Measurements from ENCODE around the gene LRMDA. TPM values are rescaled to one million over a fixed set of nuclear protein-coding genes. Genes with fewer than 3 reads are reported as not detected.

LRMDA gene
- total RNA-seq, 2 experiments from 2014 or later, result not detected

DNA sequence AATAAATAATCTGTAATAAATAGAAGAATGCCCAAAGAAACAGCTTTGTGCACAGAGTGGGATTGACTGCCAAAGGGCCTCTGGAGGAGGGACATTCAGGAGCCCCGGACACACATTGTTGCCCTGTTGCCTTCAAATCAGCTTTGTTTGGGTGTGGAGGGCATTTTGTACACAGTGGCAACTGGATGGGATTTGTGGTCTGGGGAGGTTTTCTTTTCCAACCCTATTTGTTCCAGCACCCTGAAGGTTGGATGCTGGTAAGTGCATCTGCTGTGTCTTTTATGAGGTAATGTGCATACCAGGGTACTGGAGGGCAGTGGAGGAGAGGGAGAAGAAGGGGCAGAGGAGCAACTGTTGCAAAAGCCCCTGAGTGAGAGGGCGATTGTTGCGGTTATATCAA, 6.3 kb downstream of the LRMDA start:
- Mint-ChIP-seq H3K9me3 (no peaks in the 10 kb centered on the region), H3K4me1 (no peaks in the 10 kb centered on the region), H3K27ac (no peak overlapping the region), H3K4me3 (no peak overlapping the region), H3K36me3 (ENCODE audit: low read depth) (no peaks in the 10 kb centered on the region), H3K27me3 (peaks cover 17% of the 10 kb centered on the region)
- POLR2A ChIA-PET, result no interaction called here
- DNase-seq, result no peak
- CTCF ChIA-PET, result no interaction called here

- Mint-ChIP-seq H3K36me3 (ENCODE audit: low read depth) (no peaks in the 10 kb centered on the region), H3K4me3 (no peak overlapping the region), H3K4me1 (no peaks in the 10 kb centered on the region), H3K27ac (no peak overlapping the region), H3K27me3 (peaks cover 13% of the 10 kb centered on the region), H3K9me3 (peaks cover 2% of the 10 kb centered on the region)
- no peak for DNase-seq
- POLR2A ChIA-PET, result no interaction called here
- CTCF ChIA-PET, result no interaction called here
These were observed 6.9 kb downstream of the LRMDA start for GRCh38 chr10:75438275-75438674.

DNA sequence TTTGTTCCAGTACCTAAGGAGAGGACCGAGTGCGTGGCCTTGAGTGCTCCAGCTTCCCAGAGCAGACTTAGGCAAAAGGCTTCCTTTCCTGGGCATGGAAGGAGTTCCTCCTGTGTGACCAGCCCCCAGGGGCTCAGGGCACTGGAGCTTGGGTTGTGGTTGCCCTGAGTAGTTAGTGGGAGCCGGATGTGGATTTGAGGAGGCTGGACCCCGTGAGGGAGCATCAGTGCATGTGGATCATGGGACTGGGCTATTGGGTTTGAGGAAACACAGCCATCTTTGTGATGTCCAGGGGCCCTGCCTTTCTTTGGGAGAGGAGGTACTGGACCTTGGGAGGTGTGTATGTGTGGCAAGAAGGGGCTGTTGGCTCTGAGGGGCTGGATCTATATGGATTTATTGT, 8.4 kb downstream of the LRMDA start:
- H3K27ac Mint-ChIP-seq, result no peak overlapping the region
- no peak for DNase-seq
- CTCF ChIA-PET, result no interaction called here
- H3K9me3 Mint-ChIP-seq, result peaks cover 6% of the 10 kb centered on the region
- peaks cover 6% of the 10 kb centered on the region for H3K27me3 Mint-ChIP-seq
- H3K4me1 Mint-ChIP-seq, result no peaks in the 10 kb centered on the region
- POLR2A ChIA-PET, result no interaction called here
- H3K36me3 Mint-ChIP-seq (ENCODE audit: low read depth), result no peaks in the 10 kb centered on the region
- H3K4me3 Mint-ChIP-seq, result no peak overlapping the region

DNA sequence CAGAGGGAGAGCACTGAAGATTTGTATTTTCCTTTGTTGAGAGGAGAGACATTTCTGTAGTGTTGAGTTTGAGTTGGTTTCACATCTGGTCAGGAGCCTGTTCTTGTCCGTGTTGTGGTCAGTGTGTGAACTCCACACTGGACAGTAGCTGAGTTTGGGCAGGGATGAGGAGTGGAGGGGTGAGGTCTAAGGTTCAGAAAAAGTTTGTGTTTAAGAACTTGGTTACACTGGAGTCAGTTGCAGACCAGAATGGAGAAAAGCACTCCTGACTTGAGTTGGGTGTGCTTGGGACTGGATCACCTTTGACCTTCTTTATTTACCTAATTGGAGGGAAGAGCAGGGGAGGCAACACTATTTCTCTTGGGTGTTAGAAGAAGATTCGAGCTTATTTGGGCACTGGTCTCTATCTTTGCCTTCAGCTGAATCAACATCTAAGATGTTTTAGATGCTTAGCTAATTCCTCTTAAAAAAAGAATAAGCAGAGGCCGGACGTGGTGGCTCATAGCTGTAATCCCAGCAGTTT, 8.9 kb downstream of the LRMDA start:
- ChIA-PET CTCF (no interaction called here), POLR2A (no interaction called here)
- Mint-ChIP-seq H3K36me3 (ENCODE audit: low read depth) (no peaks in the 10 kb centered on the region), H3K9me3 (peaks cover 6% of the 10 kb centered on the region), H3K4me3 (no peak overlapping the region), H3K27me3 (peaks cover 1% of the 10 kb centered on the region), H3K4me1 (no peaks in the 10 kb centered on the region), H3K27ac (no peak overlapping the region)
- no peak for DNase-seq

DNA sequence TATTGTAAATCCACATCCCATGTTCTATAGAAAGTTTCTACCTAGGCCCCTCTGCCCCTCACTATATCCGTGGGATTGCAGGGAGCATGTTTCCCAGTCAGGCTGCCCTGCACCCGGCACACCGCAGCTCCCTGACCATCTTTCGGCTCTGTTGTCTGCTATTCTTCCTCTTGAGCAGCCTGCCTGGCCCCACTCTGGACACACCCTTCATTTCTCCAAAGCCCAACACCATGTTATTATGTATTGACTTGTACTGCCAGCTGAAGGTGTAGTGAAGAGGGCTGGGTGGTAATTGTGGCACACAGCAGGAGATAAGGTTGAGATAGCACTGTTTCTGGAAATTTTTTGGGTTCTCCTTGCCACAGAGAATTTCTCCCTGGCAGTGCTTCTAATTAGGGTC, 9.8 kb downstream of the LRMDA start:
- Mint-ChIP-seq H3K27me3 (peaks cover 1% of the 10 kb centered on the region), H3K9me3 (peaks cover 6% of the 10 kb centered on the region), H3K36me3 (ENCODE audit: low read depth) (no peaks in the 10 kb centered on the region), H3K4me1 (no peaks in the 10 kb centered on the region), H3K27ac (no peak overlapping the region), H3K4me3 (no peak overlapping the region)
- ChIA-PET CTCF (no interaction called here), POLR2A (no interaction called here)
- DNase-seq, result no peak

- peaks cover 9% of the 10 kb centered on the region for H3K9me3 Mint-ChIP-seq
- CTCF ChIA-PET, result no interaction called here
- no peaks in the 10 kb centered on the region for H3K36me3 Mint-ChIP-seq (ENCODE audit: low read depth)
- peaks cover 1% of the 10 kb centered on the region for H3K27me3 Mint-ChIP-seq
- H3K27ac Mint-ChIP-seq, result no peak overlapping the region
- no peak for DNase-seq
- POLR2A ChIA-PET, result interaction anchor here (1.1 kb wide), 1 partner anchor 12 kb away, joined by 4 read pairs; no protein-coding TSS in a partner anchor
- H3K4me3 Mint-ChIP-seq, result no peak overlapping the region
- H3K4me1 Mint-ChIP-seq, result no peaks in the 10 kb centered on the region
These were observed 10.3 kb downstream of the LRMDA start for GRCh38 chr10:75441682-75442081.

DNA sequence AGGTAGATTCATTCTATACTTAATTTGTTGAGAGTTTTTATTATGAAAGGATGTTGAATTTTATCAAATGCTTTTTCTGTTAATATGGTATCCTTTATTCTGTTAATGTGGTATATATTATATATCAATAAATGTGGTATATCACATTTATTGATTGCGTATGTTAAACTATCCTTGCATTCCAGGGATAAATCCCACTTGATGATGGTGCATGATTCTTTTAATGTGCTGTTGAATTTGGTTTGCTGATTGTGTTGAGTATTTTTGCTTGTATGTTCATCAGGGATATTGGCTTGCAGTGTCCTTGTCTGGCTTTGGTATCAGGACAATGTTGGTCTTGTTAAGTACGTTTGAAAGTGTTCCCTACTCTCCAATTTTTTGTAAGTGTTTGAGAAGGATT, 11.9 kb downstream of the LRMDA start:
- H3K36me3 Mint-ChIP-seq (ENCODE audit: low read depth), result no peaks in the 10 kb centered on the region
- peaks cover 11% of the 10 kb centered on the region for H3K9me3 Mint-ChIP-seq
- ChIA-PET POLR2A (no interaction called here), CTCF (no interaction called here)
- no peaks in the 10 kb centered on the region for H3K4me1 Mint-ChIP-seq
- no peak overlapping the region for H3K27ac Mint-ChIP-seq
- no peak overlapping the region for H3K4me3 Mint-ChIP-seq
- no peaks in the 10 kb centered on the region for H3K27me3 Mint-ChIP-seq
- no peak for DNase-seq

DNA sequence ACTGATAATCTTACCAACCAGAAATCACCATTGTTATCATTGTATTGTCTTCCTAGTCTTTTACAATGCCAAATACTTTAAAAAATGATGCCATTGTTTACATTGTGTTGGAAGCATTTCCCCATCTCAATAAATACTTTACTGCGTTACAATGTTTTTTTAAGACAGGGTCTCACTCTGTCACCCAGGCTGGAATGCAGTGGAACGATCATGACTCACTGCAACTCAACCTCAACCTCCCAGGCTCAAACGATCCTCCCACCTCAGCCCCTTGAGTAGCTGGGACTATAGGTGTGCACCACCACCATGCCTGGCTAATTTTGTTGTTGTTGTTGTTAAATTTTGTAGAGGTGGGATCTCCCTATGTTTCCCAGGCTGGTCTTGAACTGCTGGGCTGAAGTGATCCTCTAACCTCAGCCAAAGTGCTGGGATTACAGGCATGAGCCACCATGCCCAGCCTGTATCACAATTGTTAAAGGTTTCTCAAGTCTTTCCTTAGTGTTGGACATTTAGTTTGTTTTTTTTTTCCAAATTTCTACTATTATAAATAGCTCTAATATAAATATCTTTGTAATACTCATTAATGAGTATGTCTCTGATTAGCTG, 13.5 kb downstream of the LRMDA start:
- no peak overlapping the region for H3K27ac Mint-ChIP-seq
- H3K4me1 Mint-ChIP-seq, result no peaks in the 10 kb centered on the region
- H3K27me3 Mint-ChIP-seq, result no peaks in the 10 kb centered on the region
- no peaks in the 10 kb centered on the region for H3K36me3 Mint-ChIP-seq (ENCODE audit: low read depth)
- POLR2A ChIA-PET, result no interaction called here
- CTCF ChIA-PET, result no interaction called here
- no peak overlapping the region for H3K4me3 Mint-ChIP-seq
- peaks cover 11% of the 10 kb centered on the region for H3K9me3 Mint-ChIP-seq
- DNase-seq, result no peak

GRCh38 chr10:75446508-75446907, 15.1 kb downstream of the LRMDA start:
- Mint-ChIP-seq H3K36me3 (ENCODE audit: low read depth) (no peaks in the 10 kb centered on the region), H3K27me3 (no peaks in the 10 kb centered on the region), H3K27ac (no peak overlapping the region), H3K4me3 (no peak overlapping the region), H3K9me3 (peaks cover 11% of the 10 kb centered on the region), H3K4me1 (no peaks in the 10 kb centered on the region)
- no peak for DNase-seq
- ChIA-PET CTCF (no interaction called here), POLR2A (no interaction called here)

DNA sequence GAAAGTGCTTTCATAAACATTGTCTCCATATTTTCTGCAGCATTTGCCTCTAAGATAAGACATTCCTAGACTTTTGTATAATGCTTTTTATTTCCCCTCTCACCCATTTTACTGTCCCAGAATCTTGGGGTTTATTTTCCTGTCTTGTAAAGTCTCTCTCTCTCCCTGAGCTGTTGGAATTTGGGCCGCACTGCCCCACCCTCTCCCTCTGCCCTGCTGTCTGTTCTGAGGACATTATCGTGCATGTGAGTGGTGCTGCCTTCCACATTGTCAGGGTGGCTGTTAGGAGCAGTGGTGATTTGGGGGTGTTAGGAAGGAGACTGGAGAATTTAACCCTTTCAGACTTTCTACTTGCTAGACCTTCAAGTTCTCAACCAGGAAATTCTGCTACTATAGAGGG, 16.7 kb downstream of the LRMDA start:
- DNase-seq, result no peak
- Mint-ChIP-seq H3K9me3 (peaks cover 9% of the 10 kb centered on the region), H3K4me1 (no peaks in the 10 kb centered on the region), H3K4me3 (no peak overlapping the region), H3K36me3 (ENCODE audit: low read depth) (no peaks in the 10 kb centered on the region), H3K27me3 (no peaks in the 10 kb centered on the region), H3K27ac (no peak overlapping the region)
- ChIA-PET CTCF (no interaction called here), POLR2A (no interaction called here)

DNA sequence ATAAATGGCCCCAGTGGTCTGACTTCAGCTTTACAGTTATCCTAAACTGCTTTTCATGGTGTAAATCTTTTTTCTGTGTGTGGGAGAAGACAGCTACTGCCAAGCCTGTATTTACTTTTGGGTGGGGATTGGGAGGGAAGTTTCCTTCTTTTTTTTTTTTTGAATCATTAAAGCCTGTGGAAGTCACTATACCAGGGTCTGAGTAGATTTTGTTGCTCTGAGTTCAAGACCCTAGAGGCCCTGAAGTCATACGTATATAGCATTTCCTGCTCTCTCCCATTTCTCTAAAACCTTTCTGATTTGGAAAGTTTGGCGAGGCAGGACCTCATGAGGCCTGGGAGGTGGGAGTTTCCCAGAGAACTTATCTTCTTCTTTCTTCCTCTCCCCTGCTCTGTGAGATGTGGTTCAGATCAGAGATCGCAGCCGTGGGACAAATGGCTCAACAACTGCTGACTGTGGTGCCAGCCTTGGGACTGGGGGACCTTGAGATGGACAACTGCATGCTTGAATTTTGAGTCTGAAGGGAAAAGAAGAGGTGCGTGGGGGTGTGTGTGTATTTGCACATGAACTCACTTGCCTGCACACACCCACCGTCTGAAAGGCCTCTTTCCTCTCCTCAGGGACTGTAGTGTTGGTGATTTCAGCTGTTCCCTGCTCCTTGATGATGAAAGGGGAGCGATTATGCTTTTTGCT, 18.1 kb downstream of the LRMDA start:
- no peaks in the 10 kb centered on the region for H3K36me3 Mint-ChIP-seq (ENCODE audit: low read depth)
- peaks cover 5% of the 10 kb centered on the region for H3K9me3 Mint-ChIP-seq
- no peak overlapping the region for H3K4me3 Mint-ChIP-seq
- H3K4me1 Mint-ChIP-seq, result no peaks in the 10 kb centered on the region
- POLR2A ChIA-PET, result no interaction called here
- CTCF ChIA-PET, result no interaction called here
- H3K27me3 Mint-ChIP-seq, result no peaks in the 10 kb centered on the region
- H3K27ac Mint-ChIP-seq, result no peak overlapping the region
- no peak for DNase-seq

- ChIA-PET POLR2A (no interaction called here), CTCF (no interaction called here)
- peaks cover 5% of the 10 kb centered on the region for H3K9me3 Mint-ChIP-seq
- H3K36me3 Mint-ChIP-seq (ENCODE audit: low read depth), result no peaks in the 10 kb centered on the region
- H3K27ac Mint-ChIP-seq, result no peak overlapping the region
- H3K4me1 Mint-ChIP-seq, result no peaks in the 10 kb centered on the region
- no peak overlapping the region for H3K4me3 Mint-ChIP-seq
- DNase-seq, result no peak
- no peaks in the 10 kb centered on the region for H3K27me3 Mint-ChIP-seq
These were observed 18.6 kb downstream of the LRMDA start for GRCh38 chr10:75450075-75450445.

DNA sequence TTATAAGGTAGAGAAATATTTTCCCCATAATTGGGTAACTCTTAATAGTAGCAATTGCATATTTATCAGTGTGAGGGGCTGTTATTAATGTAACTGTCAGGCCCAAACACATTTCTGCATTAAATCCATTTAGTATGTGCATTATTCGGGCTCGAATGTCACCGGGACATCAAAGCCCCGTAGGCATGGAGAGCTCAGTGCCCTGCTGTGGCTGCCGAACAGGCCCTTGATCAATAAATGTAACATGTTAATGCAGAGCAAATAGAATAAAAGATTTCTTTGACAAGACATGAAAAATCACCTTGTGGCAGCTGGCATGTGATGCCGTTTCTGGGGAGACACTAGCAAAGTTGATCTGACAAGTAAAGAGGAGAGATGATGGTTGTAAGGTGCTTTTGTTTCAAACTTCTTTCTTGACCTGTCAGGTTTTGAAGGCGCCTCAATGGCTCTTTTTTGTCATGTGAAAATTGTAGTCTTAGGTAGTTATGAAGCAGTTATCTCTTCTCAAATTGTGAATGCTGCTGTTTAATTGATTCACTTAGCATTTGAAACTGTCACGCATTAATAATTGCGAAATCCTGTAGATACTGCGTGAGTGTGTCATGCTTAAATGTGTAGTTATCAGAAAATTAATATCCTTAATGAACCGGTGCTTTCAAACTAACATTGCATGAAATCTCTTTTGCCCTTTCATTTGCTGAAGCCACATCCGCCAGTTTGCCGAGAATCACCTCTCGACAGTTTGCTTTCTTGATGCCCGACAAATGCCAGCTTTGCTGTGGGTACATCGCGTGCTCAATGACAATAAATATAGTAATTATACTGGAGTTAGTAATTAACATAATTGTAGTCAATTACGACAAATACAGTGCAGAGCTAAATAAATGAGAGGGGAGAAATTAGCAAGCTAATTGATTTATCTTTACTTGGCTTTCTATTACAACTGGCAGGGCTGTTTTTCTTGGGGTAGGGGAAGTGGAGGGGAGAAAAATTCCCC, 19.5 kb downstream of the LRMDA start:
- CTCF ChIA-PET, result no interaction called here
- no peak overlapping the region for H3K27ac Mint-ChIP-seq
- POLR2A ChIA-PET, result no interaction called here

More for the DNA sequence above, 19.5 kb downstream of the LRMDA start:
- no peak for DNase-seq
- Mint-ChIP-seq H3K4me3 (no peak overlapping the region), H3K36me3 (ENCODE audit: low read depth) (no peaks in the 10 kb centered on the region), H3K4me1 (no peaks in the 10 kb centered on the region), H3K27me3 (no peaks in the 10 kb centered on the region), H3K9me3 (peaks cover 5% of the 10 kb centered on the region)
